Bone marrow (tissue), 2 donors: ENCODE data around the gene MCOLN2.

Source experiments
- DNase-seq, 2 donors: peaks; one replicate each; lab custom pipeline; 2025; lab: John Stamatoyannopoulos, UW

The MCOLN2 gene

GRCh38 chr1:84985365-84985764, 11.5 kb downstream of the MCOLN2 start:
- no peak for DNase-seq

GRCh38 chr1:84982395-84982794, 14.5 kb downstream of the MCOLN2 start:
- DNase-seq: no peak

GRCh38 chr1:84975035-84975434, 21.9 kb downstream of the MCOLN2 start:
- no peak for DNase-seq

GRCh38 chr1:84973498-84974334, 23.2 kb downstream of the MCOLN2 start:
- DNase-seq: no peak

- no peak for DNase-seq
These were observed 24.4 kb downstream of the MCOLN2 start for GRCh38 chr1:84972377-84972987.

- no peak for DNase-seq
These were observed 25.0 kb downstream of the MCOLN2 start for GRCh38 chr1:84971957-84972356.

- no peak for DNase-seq
These were observed 27.2 kb downstream of the MCOLN2 start for GRCh38 chr1:84969489-84970250.

- no peak for DNase-seq
These were observed 28.0 kb downstream of the MCOLN2 start for GRCh38 chr1:84968865-84969264.

- no peak for DNase-seq
These were observed 28.8 kb downstream of the MCOLN2 start for GRCh38 chr1:84968101-84968500.

GRCh38 chr1:84967666-84968065, 29.2 kb downstream of the MCOLN2 start:
- DNase-seq: no peak

GRCh38 chr1:84963021-84963420, 33.9 kb downstream of the MCOLN2 start:
- no peak for DNase-seq

GRCh38 chr1:84961316-84961715, 35.6 kb downstream of the MCOLN2 start:
- DNase-seq: no peak

- no peak for DNase-seq
These were observed 36.5 kb downstream of the MCOLN2 start for GRCh38 chr1:84960371-84960770.

- DNase-seq: no peak
These were observed 37.6 kb downstream of the MCOLN2 start for GRCh38 chr1:84959294-84959693.

- no peak for DNase-seq
These were observed 38.9 kb downstream of the MCOLN2 start for GRCh38 chr1:84957966-84958365.

GRCh38 chr1:84956655-84957054, 40.3 kb downstream of the MCOLN2 start:
- DNase-seq: no peak

GRCh38 chr1:84956097-84956496, 40.8 kb downstream of the MCOLN2 start:
- no peak for DNase-seq

GRCh38 chr1:84949664-84950063, 47.2 kb downstream of the MCOLN2 start:
- no peak for DNase-seq

- DNase-seq: no peak
These were observed 49.1 kb downstream of the MCOLN2 start for GRCh38 chr1:84947536-84948410.

GRCh38 chr1:84946631-84947030, 50.3 kb downstream of the MCOLN2 start:
- no peak for DNase-seq

GRCh38 chr1:84944767-84945486, 52.0 kb downstream of the MCOLN2 start:
- DNase-seq: peak; percentile 3 to 95
